ENCODE results near the gene ERMAP. TPM values are rescaled to one million over a fixed set of nuclear protein-coding genes. Genes with fewer than 3 reads are reported as not detected.

Gene ERMAP
- total RNA-seq, 4 donors from 2014 or later, result 6.1 to 11.7 (median 8.7) TPM

DNA sequence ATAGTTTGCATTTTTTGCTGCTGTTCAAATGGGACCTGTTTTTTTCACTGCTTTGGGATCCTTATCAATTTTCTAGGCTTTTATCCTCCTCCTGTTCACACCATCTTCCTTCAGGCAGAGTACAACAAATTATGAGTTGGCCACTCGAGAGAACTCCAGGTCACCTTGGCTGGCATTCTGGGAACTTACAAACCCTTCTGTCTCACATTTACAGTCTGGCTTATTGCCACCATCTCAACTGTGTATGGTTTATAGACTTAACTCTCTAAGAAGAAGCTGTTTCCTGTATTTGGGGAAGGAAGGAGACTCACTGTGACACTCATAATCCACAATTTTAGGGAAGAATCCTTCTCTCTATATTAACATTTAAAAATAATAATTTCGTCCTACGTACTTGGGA, 24.1 kb downstream of the ERMAP start:
- no peak for DNase-seq
- no peaks in the 10 kb centered on the region for H3K27me3 ChIP-seq
- WGBS, 2 donors, result 75% methylated on average over 3 of the region's 3 CpGs
- no peak overlapping the region for H3K4me3 ChIP-seq
- H3K27ac ChIP-seq, result no peak overlapping the region
- no peaks in the 10 kb centered on the region for H3K9me3 ChIP-seq
- H3K4me1 ChIP-seq, result peaks cover 0 to 7% (median 0%) of the 10 kb centered on the region in 3 donors
- intact Hi-C loops (cut with DNase I), result no loop called here
- H3K36me3 ChIP-seq, result peaks cover 0 to 40% (median 0%) of the 10 kb centered on the region in 3 donors
- TF ChIP-seq POLR2A (IDR thresholded peaks at IDR 0.05), result no peak
- TF ChIP-seq, protein P1, sequence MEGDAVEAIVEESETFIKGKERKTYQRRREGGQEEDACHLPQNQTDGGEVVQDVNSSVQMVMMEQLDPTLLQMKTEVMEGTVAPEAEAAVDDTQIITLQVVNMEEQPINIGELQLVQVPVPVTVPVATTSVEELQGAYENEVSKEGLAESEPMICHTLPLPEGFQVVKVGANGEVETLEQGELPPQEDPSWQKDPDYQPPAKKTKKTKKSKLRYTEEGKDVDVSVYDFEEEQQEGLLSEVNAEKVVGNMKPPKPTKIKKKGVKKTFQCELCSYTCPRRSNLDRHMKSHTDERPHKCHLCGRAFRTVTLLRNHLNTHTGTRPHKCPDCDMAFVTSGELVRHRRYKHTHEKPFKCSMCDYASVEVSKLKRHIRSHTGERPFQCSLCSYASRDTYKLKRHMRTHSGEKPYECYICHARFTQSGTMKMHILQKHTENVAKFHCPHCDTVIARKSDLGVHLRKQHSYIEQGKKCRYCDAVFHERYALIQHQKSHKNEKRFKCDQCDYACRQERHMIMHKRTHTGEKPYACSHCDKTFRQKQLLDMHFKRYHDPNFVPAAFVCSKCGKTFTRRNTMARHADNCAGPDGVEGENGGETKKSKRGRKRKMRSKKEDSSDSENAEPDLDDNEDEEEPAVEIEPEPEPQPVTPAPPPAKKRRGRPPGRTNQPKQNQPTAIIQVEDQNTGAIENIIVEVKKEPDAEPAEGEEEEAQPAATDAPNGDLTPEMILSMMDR (IDR thresholded peaks at IDR 0.05), result no peak

DNA sequence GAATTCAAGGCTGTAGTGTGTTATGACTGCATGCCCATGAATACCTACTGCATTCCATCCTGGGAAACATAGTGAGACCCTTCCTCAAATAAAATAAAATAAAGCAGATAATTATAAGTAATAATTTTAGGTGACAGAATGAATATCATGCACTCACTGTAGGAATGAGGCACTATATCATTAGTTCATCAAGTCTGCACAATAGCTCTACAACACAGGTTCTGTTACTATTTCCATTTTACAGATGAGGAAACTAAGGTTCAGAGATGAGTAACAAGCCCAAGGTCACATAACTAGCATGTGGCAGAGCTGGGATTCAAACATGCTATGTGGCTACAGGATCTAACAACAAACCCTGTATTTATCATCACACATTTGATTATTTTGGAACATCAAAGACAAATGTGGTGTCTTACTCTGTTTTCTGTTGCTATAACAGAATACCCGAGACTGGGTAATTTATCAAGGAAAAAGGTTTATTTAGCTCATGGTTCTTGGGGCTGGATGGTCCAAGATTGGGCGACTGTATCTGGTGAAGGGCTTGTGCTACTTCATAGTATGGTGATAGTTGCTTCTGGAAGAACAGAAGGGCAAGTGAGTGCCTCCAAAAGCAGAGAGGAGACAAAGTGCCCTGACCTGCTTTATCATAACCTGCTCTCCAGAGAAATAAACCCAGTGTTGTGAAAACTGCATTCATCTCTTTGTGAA, 24.7 kb downstream of the ERMAP start:
- WGBS, 2 donors, result 87 to 92% methylated on average over 1 to 2 of the region's 2 CpGs
- DNase-seq, result no peak
- no peak for TF ChIP-seq POLR2A (IDR thresholded peaks at IDR 0.05)
- TF ChIP-seq, protein P1 (IDR thresholded peaks at IDR 0.05), result no peak
- Histone ChIP-seq H3K27ac (no peak overlapping the region), H3K9me3 (no peaks in the 10 kb centered on the region), H3K4me1 (peaks cover 0 to 8% (median 0%) of the 10 kb centered on the region in 3 donors), H3K27me3 (no peaks in the 10 kb centered on the region), H3K36me3 (peaks cover 0 to 40% (median 0%) of the 10 kb centered on the region in 3 donors), H3K4me3 (no peak overlapping the region)
- intact Hi-C loops (cut with DNase I), result no loop called here

DNA sequence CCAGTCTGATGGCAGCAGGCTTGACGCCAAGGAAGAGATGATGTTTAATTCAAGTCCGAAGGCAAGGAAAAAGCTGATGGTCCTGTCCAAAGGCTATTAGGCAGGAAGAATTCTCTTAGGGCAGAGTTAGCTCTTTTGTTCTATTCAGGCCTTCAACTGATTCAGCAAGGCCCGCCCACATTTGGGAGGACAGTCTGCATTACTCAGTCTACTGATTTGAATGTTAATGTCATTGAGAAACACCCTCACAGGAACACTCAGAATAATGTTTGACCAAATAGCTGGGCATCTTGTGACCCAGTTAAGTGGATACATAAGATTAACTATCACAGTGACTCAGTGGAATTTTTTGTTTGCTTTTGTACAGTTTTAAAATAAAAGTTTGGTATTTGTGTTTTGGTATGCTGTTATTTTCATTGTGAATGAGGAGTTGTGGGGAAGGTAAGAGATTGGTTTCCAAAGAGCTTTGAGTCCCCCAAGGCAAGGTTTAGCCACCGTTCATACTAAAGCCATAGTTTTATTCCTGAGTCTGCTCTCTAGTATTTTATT, 27.7 kb downstream of the ERMAP start:
- Histone ChIP-seq H3K27ac (no peak overlapping the region), H3K36me3 (peaks cover 0 to 42% (median 0%) of the 10 kb centered on the region in 3 donors), H3K4me1 (peaks cover 6 to 24% (median 12%) of the 10 kb centered on the region in 3 donors), H3K27me3 (no peaks in the 10 kb centered on the region), H3K9me3 (no peaks in the 10 kb centered on the region), H3K4me3 (no peak overlapping the region)
- TF ChIP-seq POLR2A (IDR thresholded peaks at IDR 0.05), result no peak
- TF ChIP-seq, protein P1 (IDR thresholded peaks at IDR 0.05), result no peak
- intact Hi-C loops (cut with DNase I), result no loop called here
- WGBS, 2 donors, result 89 to 95% methylated on average over 4 of the region's 4 CpGs
- no peak for DNase-seq

DNA sequence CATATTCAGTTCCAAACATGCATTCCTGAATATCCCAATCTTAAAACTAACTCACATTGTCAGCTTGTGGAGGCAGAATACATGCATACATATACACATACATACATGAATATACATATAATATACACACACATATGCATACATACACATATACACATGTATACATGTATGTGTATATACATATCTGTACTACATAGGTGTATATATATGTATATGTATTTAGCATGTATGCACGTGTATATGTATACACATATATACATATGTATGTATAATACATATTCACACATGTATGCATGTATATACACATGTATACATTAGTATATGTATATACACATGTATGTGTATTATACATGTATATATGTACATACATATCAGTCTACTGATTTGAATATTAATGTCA, 28.3 kb downstream of the ERMAP start:
- no peak overlapping the region for H3K4me3 ChIP-seq
- H3K27me3 ChIP-seq, result no peaks in the 10 kb centered on the region
- TF ChIP-seq, protein P1 (IDR thresholded peaks at IDR 0.05), result no peak
- TF ChIP-seq POLR2A (IDR thresholded peaks at IDR 0.05), result no peak
- peaks cover 6 to 24% (median 12%) of the 10 kb centered on the region in 3 donors for H3K4me1 ChIP-seq
- WGBS, 2 donors, result 54 to 67% methylated on average over 1 of the region's 1 CpG
- H3K27ac ChIP-seq, result no peak overlapping the region
- intact Hi-C loops (cut with DNase I), result no loop called here
- no peak for DNase-seq
- H3K36me3 ChIP-seq, result peaks cover 0 to 45% (median 0%) of the 10 kb centered on the region in 3 donors
- no peaks in the 10 kb centered on the region for H3K9me3 ChIP-seq

DNA sequence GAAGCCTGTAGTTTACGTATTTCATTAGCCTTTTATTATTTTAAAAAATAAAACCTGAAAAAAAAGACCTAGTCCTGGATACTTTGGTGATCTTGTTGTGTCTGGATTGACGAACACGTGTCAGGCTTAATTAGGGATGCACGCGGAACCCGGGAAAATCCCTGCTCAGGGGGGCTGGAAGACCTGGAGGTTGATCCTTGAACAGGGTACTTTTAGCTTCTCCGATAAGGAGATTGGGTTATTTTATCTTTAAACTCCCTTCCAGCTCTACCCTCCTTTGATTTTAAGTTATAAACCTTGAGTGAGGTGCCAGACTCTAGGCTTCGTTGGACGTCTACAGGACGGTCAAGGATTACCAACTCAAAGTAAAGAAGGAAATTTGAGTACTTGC, 28.9 kb downstream of the ERMAP start:
- WGBS, 2 donors, result 9 to 11% methylated on average over 7 to 10 of the region's 10 CpGs
- Histone ChIP-seq H3K9me3 (peaks cover 0 to under 1% (median 0%) of the 10 kb centered on the region in 3 donors), H3K4me1 (peaks cover 6 to 24% (median 12%) of the 10 kb centered on the region in 3 donors), H3K27me3 (no peaks in the 10 kb centered on the region), H3K4me3 (peak overlapping the region; percentile 77 to 96 (median 86)), H3K36me3 (peaks cover 0 to 48% (median under 1%) of the 10 kb centered on the region in 3 donors), H3K27ac (peak overlapping the region; percentile 6 to 62 (median 38))
- TF ChIP-seq, protein P1 (IDR thresholded peaks at IDR 0.05), result no peak
- TF ChIP-seq POLR2A (IDR thresholded peaks at IDR 0.05), result no peak
- DNase-seq, result no peak
- intact Hi-C loops (cut with DNase I), result no loop called here

Measured in esophagus squamous epithelium (tissue), 5 donors.